Neural cell (in vitro differentiated cells): ENCODE results near the gene RGS6.

ENCODE experiments used
- CTCF ChIP-seq: fragments of 450-650 bp; IDR thresholded peaks from 2 replicates; pipeline ENCODE4 v1.5.1; 2014; ENCODE audit warnings: antibody characterized with exemption, mild to moderate bottlenecking, moderate library complexity; ENCODE audit not compliant: poor library complexity, severe bottlenecking
- EZH2 ChIP-seq: fragments of 200-600, 300-800 bp; shearing (Covaris generic), sonication (generic); IDR thresholded peaks from 2 replicates; pipeline ENCODE4 v1.6.1; 2014; ENCODE audit warnings: antibody characterized with exemption, low read length, borderline replicate concordance, mild to moderate bottlenecking; ENCODE audit not compliant: insufficient read depth, poor library complexity, severe bottlenecking
- POLR2AphosphoS5 ChIP-seq: IDR thresholded peaks from 2 replicates; pipeline ENCODE4 v1.6.1; 2012
- TF ChIP-seq, protein P1 (sequence below): IDR thresholded peaks from 2 replicates; pipeline ENCODE4 v1.6.1; 2012; ENCODE audit warnings: borderline replicate concordance

- TF ChIP-seq EZH2 (no peak), CTCF (no peak), POLR2AphosphoS5 (no peak)
- TF ChIP-seq, protein P1, sequence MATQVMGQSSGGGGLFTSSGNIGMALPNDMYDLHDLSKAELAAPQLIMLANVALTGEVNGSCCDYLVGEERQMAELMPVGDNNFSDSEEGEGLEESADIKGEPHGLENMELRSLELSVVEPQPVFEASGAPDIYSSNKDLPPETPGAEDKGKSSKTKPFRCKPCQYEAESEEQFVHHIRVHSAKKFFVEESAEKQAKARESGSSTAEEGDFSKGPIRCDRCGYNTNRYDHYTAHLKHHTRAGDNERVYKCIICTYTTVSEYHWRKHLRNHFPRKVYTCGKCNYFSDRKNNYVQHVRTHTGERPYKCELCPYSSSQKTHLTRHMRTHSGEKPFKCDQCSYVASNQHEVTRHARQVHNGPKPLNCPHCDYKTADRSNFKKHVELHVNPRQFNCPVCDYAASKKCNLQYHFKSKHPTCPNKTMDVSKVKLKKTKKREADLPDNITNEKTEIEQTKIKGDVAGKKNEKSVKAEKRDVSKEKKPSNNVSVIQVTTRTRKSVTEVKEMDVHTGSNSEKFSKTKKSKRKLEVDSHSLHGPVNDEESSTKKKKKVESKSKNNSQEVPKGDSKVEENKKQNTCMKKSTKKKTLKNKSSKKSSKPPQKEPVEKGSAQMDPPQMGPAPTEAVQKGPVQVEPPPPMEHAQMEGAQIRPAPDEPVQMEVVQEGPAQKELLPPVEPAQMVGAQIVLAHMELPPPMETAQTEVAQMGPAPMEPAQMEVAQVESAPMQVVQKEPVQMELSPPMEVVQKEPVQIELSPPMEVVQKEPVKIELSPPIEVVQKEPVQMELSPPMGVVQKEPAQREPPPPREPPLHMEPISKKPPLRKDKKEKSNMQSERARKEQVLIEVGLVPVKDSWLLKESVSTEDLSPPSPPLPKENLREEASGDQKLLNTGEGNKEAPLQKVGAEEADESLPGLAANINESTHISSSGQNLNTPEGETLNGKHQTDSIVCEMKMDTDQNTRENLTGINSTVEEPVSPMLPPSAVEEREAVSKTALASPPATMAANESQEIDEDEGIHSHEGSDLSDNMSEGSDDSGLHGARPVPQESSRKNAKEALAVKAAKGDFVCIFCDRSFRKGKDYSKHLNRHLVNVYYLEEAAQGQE = no peak
These were observed 49.1 kb upstream of the RGS6 start for GRCh38 chr14:71883094-71883493.
